Measurements from ENCODE around the gene RNF180. TPM values are rescaled to one million over a fixed set of nuclear protein-coding genes. Genes with fewer than 3 reads are reported as not detected.
"Not testable (repeated sequence)": the region's sequence is repeated elsewhere in the genome, so short reads cannot be mapped to it uniquely, and the experiment has no call there.

RNF180 gene
- total RNA-seq, 1 experiment from 2014 or later = 6.3 TPM

DNA sequence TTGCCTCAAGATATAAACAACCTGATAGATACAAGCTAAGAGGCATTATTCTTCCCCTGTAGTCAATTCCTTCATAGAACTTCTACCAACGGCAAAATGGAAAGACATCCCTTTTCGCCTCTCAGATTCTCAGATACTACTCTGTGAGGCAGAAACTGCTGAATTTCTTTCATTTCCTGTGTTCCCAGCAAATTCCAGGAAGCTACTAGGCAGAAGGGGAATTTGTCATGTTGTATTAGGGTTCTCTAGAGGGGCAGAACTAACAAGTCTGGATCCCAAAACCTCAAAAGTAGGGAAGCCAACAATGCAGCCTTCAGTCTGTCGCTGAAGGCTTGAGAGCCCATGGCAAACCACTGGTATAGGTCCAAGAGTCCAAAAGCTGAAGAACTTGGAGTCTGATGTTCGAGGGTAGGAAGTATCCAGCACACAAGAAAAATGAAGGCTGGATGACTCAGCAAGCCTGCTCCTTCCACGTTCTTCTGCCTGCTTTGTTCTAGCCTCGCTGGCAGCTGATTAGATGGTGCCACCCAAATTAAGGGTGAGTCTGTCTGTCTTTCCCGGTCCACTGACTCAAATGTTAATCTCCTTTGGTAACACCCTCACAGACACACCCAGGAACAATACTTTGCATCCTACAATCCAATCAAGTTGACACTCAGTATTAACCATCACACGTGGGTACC lies 15.2 kb downstream of the RNF180 start:
- DNase-seq (ENCODE audit: low spot score) = peak; percentile 15

DNA sequence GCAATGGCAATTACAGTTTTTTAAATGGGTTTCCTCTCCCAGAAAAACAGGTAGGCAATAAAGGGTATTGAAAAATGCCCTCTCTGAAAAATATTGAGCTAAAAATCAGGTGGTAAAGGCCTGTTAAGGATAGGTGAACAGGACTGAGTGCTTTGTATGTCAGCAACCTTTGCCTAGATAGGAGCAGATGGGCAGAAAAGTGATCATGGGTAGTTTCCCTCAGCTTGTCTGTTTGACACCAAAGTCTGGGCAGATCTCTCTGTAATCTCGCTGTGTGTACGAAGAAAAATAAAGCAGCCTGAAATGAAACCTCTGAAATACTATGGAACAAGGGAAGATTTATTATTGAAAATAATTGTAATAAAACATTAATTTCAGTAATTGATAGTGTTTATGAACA lies 15.8 kb downstream of the RNF180 start:
- no peak for DNase-seq (ENCODE audit: low spot score)

DNA sequence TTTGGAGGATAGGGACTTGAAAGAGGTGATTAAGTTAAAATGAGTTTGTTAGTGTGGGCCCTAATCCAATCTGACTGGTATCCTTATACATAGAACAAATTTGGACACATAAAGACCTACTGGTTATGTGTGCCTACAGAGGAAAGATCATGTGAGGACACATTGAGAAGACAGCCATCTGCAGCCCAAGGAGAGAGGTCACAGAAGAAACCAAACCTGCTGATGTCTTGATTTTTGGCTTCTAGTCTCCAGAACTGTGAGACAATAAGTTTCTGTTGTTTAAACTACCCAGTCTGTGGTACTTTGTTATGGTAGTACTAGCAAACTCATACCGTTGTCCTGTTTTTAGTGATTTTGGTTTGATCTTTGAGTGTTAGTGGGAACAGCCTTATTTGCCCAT lies 18.3 kb downstream of the RNF180 start:
- DNase-seq (ENCODE audit: low spot score) = no peak

DNA sequence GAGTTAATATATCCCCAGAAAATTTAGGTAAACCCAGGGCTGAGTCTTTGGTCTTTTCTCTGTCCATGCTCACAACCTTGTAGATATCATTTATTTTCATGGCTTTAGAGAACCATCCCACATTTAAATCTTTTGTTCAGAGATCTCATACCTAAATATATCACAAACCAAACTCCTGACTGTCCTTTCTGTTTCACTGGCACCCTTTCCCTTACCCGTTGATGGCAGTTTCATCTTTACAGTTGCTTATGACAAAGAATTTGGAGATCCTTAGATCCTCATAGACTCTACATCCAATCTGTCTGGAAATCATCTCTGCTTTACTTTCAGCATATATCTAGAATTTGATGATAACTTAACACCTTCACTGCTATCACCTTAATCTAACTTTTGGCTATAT lies 19.2 kb downstream of the RNF180 start:
- DNase-seq (ENCODE audit: low spot score) = no peak

DNA sequence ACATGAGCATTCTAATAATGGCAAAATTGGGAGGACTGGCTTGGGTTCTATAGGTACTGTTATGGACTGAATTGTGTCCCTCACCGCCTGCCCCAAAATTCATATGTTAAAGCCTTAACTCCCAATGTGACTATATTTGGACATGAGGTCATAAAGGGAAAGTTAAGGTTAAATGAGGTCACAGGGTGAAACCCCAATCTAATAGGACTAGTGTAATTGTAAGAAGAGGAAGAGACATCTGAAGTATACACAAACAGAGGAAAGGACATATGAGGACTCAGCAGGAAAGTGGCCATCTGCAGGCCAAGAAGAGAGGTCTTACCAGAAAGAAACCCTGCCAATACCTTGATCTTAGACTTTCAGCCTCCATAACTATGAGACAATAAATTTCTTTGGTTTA lies 23.1 kb downstream of the RNF180 start:
- DNase-seq (ENCODE audit: low spot score) = no peak

DNA sequence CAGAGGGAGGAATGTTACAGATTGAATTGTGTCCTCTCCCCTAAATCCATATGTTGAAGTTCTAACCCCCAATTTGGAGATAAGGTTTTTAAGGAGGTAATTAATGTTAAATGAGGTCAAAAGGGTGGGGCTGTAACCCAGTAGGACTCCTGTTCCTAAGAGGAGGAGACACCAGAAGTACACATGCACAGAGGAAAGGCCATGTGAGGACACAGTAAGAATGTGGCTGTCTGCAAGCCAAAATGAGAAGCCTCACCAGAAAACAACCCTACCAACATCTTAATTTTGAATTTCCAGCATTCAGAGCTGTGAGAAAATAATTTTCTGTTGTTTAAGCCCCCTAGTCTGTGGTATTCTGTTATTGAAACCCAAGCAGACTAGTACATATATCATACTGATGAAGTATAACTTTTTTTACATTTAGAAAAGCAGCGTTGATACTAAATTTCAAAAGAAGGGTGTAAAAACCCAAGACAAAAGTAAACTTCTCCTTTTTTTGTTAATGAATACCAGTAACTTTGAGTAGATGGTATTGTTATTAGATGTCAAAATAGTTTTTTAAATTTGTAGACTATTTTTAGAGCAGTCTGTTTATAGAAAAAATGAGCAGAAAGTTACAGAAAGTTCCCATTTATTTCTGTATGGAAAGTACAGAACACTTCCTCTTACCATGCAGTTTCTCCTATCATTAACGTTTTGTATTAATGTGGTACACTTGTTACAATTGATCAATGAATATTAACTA lies 25.1 kb downstream of the RNF180 start:
- DNase-seq (ENCODE audit: low spot score) = no peak

DNA sequence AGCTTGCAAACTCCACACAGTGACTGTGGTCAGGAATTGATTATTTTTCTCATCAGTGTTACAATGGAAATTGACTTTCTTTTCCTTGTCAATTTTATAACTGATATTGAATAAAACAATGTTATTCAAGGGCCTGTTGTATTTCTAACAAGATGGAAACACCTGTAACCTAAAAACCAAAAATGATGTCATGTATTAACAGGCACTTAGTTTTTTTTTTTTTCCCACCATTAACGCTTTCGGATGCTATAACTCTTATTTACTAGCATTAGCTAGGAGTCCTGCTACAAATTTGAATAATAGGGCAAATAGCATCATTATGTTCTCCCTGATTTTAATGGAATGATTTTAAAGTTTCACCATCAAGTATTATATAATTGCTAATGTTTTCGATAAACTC lies 30.3 kb downstream of the RNF180 start:
- no peak for DNase-seq (ENCODE audit: low spot score)

DNA sequence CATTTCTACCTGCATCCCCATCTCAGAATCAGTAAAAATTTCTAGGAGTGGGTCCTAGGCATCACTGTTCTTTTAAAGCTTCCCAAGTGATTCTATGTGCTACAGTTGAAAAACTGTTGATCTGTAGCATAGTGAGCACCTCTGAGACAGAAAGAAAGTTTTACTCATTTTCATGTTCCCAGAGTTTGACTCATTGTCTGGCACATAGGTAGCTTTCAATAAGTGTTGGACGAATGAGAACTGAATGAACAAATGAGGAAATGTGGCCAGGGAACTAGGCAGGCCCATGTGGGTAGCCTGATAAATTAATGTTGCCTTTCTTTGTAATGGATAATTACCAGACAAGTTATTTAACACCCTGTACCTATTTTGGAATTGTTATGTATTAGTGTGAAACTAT lies 33.8 kb downstream of the RNF180 start:
- no peak for DNase-seq (ENCODE audit: low spot score)

DNA sequence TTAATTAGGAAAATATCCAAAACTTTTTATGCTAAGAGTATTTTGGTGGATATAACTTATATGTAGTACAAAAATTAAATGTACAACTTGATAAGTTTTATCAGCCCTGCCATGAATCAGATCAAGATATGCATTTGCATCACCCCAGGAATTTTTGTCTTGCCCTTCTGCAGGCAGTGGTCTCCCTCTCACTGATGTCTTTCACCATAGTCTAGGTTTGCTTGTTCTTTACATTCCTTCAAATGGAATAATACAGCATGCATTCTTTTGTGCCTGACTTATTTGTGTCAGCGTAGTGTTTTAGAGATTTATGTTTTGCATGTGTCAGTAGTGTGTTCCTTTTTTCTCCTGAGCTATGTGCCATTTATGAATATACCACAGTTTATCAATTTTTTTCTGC lies 36.4 kb downstream of the RNF180 start:
- DNase-seq (ENCODE audit: low spot score) = no peak

DNA sequence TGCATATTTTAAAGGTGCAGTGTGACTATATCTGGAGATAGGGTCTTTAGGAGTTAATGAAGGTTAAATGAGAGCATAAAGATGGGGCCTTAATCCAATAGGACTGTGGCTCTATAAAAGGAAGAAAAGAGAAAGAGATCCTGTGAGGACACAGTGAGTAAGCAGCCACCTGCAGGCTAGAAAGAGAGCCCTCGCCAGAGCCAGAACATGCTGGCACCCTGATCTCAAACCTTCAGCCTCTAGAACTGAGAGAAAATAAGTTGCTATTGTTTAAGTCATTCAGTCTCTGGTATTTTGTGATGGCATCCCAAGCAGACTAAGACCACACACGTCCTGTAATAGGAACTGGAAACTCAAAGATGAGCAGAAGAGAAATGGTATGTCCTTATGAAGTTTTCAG lies 41.0 kb downstream of the RNF180 start:
- no peak for DNase-seq (ENCODE audit: low spot score)

DNA sequence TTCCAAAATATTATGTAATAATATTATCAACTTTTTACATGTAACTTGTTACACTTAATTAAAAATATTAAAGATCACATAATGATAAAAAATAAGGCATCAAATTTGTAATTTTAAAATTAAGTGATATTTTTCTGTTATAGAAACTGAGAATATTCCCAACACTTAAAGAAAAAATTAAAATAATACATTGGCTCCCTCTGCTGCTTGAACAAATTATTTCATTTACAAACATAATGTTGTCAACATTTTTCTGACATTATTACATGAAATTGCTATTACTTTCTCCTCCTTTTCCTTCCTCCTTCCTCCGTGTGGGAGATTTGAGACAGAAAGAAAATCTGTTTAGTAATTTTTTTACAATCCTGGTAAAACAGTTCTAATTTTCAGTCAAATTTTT lies 42.3 kb downstream of the RNF180 start:
- DNase-seq (ENCODE audit: low spot score) = no peak

DNA sequence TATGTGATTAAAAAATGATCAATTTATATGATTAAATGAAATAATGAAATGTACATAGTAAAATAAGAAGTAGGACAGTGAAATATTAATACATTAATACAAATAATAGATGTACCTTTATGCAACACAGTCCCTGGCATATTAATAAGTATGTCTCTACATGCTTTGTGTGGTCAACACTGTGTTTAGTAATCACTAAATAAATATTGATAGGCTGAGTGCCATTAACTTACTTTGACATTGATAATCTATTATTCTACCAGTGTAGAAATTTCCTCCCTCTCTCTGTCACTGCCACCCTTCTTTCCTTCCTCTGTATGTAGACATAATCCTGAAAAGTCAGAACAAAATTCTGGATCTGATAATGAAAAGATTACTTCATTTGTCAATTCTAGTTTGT lies 43.7 kb downstream of the RNF180 start:
- no peak for DNase-seq (ENCODE audit: low spot score)

DNA sequence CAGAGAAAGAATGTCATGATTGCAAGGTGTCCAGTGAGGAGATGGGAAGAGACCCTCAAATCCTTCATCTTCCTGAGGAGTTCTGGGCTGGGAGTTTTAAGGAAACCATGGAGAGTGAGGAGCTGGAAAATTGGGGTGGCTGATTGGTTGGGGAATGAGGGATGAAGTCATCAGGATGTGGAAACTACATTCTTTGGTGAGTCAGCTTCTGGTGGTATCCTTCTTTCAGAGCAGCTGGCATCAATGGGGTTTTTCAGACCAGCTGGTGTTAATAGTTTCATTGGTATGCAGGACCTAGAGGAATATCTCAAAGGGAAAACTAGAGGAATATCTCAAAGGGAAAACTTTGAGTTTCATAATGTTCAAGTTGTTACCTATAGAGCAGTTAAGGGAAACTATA lies 45.2 kb downstream of the RNF180 start:
- DNase-seq (ENCODE audit: low spot score) = peak; percentile 84

DNA sequence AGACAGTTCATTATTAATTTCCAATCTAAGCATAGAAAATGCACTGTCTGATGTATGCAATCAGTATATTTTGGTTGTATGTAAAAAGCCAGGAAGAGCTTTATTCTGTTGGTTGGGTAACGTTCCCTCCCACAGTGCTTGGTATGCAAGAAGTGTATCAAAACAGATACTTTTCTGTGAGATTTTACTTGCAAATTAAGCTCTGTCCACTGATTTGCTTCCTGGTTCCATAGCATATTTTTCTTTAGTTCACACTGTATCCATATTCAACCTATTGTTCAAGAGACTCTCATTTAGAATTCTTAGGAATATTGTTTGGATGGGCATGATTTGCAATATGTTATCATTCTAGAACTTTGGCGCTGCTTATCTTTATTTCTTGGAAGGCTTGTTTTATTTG lies 47.4 kb downstream of the RNF180 start:
- no peak for DNase-seq (ENCODE audit: low spot score)

DNA sequence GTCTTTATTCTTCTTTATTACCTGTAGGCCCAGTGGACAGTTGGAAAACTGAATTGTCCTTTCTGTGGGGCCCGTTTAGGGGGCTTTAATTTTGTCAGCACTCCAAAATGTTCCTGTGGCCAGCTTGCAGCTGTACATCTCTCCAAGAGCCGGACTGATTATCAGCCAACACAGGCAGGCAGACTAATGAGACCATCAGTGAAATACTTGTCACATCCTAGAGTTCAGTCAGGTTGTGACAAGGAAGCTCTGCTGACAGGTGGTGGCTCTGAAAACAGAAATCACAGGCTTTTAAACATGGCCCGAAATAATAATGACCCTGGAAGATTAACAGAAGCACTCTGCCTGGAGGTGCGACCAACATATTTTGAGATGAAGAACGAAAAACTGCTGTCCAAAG lies 47.9 kb downstream of the RNF180 start:
- DNase-seq (ENCODE audit: low spot score) = no peak

DNA sequence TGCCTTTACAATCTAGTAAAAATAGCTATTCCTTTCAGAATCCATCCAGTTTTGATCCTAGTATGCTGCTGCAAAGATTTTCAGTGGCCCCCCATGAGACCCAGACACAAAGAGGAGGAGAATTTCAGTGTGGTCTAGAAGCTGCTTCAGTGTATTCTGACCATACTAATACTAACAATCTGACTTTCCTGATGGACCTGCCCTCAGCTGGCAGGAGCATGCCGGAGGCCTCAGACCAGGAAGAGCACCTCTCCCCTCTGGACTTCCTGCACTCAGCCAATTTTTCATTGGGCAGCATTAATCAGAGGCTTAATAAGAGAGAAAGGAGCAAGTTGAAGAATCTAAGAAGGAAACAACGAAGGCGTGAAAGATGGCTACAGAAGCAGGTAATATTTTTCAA lies 48.5 kb downstream of the RNF180 start:
- DNase-seq (ENCODE audit: low spot score) = no peak

DNA sequence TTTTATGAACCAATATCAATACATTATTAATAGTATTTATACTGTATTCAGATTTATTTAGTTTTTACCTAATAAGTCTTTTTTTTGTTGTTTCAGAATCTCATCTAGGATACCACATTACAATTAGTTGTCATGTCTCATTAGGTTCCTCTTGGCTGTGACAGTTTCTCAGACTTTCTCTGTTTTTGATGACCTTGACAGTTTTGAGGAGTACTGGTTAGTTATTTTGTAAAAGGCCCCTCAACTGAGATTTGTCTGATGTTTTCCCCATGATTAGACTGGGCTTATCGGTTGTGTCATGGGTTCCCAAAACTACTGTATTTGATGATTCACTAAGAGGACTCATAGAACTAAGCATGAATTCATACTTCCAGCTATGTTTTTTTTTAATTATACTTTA lies 56.3 kb downstream of the RNF180 start:
- DNase-seq (ENCODE audit: low spot score) = no peak

DNA sequence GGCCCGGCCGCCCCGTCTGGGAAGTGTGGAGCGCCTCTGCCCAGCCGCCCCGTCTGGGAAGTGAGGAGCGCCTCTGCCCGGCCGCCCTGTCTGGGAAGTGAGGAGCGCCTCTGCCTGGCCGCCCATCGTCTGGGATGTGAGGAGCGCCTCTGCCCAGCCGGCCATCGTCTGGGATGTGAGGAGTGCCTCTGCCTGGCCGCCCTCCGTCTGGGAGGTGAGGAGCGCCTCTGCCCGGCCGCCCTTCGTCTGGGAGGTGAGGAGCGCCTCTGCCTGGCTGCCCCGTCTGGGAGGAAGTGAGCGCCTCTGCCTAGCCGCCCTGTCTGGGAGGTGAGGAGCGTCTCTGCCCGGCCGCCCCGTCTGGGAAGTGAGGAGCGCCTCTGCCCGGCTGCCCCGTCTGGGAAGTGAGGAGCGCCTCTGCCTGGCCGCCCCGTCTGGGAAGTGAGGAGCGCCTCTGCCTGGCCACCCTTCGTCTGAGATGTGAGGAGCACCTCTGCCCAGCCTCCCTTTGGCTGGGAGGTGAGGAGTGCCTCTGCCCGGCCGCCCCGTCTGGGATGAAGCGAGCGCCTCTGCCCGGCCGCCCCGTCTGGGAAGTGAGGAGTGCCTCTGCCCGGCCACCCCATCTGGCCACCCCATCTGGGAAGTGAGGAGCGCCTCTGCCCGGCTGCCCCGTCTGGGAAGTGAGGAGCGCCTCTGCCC lies 59.8 kb downstream of the RNF180 start:
- DNase-seq (ENCODE audit: low spot score) = not testable (repeated sequence)

DNA sequence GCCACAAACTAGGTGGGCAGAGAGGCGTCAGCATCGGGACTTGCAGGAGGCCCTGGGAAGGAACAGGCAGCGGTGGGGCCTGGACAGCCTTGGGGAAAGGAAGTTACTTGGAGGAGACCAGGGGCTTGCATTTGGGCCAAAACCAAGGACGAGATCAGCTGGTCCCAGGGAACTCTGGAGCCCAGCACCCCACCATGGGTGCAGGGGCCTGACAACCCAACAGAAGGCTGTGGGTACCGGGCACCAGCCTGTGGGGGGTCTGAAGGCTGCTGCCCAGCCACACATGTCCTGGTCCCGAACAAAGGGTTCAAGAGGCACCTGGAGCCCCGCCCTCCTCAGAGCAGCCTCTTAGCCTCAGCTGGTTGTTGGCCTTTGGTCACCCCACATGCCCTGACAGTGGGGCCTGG lies 61.5 kb downstream of the RNF180 start:
- not testable (repeated sequence) for DNase-seq (ENCODE audit: low spot score)

DNA sequence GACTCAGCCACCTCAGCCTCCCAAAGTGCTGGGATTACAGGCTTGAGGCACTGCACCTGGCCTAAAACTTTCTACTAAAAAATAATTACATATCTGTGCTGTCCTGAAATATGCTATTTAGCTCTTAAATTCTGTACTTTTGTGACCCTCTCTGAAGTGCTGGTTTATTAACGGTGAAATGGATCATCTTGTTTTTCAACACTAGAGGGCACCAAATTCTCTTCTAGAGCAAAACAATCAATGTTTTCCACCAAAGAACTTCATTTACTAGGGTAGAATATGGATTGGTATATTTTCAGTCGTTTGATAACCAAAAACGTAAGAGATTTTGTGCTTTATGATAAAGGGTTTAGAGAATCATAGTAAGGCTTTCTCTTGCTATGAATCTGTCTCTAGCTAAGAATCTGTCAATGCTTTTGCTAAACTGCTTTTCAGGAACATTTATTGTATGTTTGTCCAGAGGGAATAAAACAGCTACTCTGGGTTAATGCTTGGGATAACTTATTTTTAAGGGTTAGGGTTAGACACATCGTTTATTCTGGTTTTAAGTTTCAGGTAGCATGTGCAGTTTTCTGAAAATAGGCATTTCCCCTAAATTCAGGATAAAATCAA lies 63.6 kb downstream of the RNF180 start:
- DNase-seq (ENCODE audit: low spot score) = peak; percentile 19

DNA sequence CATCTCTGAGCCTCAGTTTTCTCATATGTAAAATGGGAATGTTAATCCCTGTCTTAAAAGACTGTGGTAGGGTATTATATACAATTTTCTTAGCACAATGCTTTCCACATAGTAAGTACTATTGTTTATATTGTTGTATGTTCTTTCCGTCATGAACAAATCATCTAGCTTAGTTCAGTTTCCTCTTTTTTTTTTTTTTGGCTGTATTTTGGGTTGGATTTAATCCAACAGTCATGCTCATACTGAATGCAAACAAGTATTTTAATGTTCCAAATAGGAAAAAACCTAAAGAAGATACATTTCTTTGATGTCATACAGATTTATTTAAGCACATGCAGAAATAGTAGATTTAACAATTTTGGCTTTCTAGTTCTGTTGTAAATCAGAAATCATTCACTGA lies 95.1 kb downstream of the RNF180 start:
- no peak for DNase-seq (ENCODE audit: low spot score)

DNA sequence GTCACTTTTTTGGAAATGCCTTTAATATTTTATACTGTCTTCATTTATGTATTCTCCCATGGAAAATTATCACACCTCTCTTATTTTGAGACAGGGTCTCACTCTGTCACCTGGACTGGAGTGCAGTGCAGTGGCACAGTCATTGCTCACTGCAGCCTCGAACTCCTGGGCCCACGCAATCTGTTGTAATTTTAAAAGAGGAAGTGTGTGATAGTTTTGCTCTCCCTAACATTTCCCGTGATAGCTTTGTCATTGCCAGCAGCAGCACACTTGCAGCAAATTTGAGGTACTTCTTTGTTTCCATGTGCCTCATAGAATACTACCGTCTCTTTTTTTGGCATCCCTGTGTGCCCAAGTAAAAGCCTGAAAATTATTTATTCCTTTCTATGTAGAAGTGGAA lies 103.5 kb downstream of the RNF180 start:
- DNase-seq (ENCODE audit: low spot score) = no peak

DNA sequence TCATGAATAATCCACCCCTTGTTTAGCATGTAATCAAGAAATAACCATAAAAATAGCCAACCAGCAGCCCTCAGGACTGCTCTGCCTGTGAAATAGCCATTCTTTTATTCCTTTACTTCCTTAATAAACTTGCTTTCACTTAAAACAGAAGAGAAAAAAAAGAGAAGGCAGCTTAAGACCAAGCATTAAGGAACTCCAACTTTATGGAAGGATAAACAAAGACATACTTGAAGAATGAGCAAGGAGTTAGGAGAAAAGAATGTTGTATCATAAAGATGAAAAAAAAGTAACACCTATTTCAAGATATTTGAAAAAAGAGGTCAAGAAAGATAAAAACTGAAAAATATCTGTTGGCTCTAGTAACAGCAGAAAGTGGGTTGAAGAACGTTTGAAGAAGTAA lies 107.6 kb downstream of the RNF180 start:
- peak; percentile 11 for DNase-seq (ENCODE audit: low spot score)

Data from H4 (cell line).